A204.1 (cell line): ENCODE measurements around the gene OR6K6.

Source experiments
- FAIRE-seq: peaks from 2 replicates; lab custom pipeline; 2012; peaks lifted over from hg19 to GRCh38; lab: Jason Lieb, UNC

The OR6K6 gene

GRCh38 chr1:158801396-158801795, 46.9 kb downstream of the OR6K6 start:
- no peak for FAIRE-seq

DNA sequence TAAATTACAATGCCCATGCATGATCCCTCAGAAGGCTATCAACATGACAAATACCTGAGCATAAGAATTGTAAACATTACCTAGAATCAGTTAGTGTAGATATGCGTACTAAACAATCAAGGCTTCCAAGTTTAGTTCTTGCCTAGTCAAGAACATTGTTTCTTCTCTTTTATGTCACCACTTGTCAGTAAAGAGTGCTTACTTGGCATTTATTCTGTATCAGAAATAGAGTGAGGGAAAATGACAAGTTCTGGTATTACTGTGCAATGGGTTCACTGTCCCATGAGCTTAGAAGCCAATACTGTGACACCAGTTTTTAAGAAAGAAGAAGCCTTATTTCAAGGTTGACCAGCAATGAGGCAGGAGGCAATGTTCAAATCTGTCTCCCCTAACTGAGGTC, 49.2 kb downstream of the OR6K6 start:
- no peak for FAIRE-seq
